Keratinocyte (primary cell): Measurements from ENCODE around the gene CCSER1. TPM values are rescaled to one million over a fixed set of nuclear protein-coding genes. Genes with fewer than 3 reads are reported as not detected.
A peak's percentile ranks its signal among the peaks of the same experiment; 100 is the strongest.

ENCODE experiments used
- DNase-seq: peaks from one replicate; pipeline ENCODE4 v3.0.0-alpha.2; 2011; ENCODE audit warnings: low read depth, missing footprints, low spot score
- FAIRE-seq: peaks from 2 replicates; lab custom pipeline; 2011; peaks lifted over from hg19 to GRCh38; lab: Jason Lieb, UNC
- H2AFZ ChIP-seq: 2 replicates; pipeline ENCODE4 v1.6.0; 2012; ENCODE audit warnings: low read length, control low read depth, inconsistent platforms; ENCODE audit not compliant: control insufficient read depth
- H3K27ac ChIP-seq: 2 replicates; pipeline ENCODE4 v1.5.1; 2011; ENCODE audit warnings: low read length; ENCODE audit not compliant: control insufficient read depth, insufficient read depth
- H3K27me3 ChIP-seq: 3 replicates; pipeline ENCODE4 v1.6.0; 2011; ENCODE audit warnings: low read length; ENCODE audit not compliant: control insufficient read depth, insufficient read depth; ENCODE audit errors: extremely low read depth
- H3K36me3 ChIP-seq, 2 experiments: 2 replicates in 1 of 2; 3 replicates in 1 of 2; pipeline ENCODE4 v1.5.1; 2011; ENCODE audit warnings: low read length in 2 of 2, mild to moderate bottlenecking in 1 of 2; ENCODE audit not compliant: control insufficient read depth in 2 of 2, insufficient read depth in 2 of 2; ENCODE audit errors: extremely low read depth in 1 of 2
- H3K4me1 ChIP-seq: 3 replicates; pipeline ENCODE4 v1.5.1; 2011; ENCODE audit warnings: low read length; ENCODE audit not compliant: control insufficient read depth, insufficient read depth; ENCODE audit errors: extremely low read depth
- H3K4me2 ChIP-seq: 3 replicates; pipeline ENCODE4 v1.6.0; 2011; ENCODE audit warnings: low read depth, low read length; ENCODE audit not compliant: control insufficient read depth, insufficient read depth; ENCODE audit errors: extremely low read depth
- H3K4me3 ChIP-seq, 3 experiments: fragments of 200-600 bp in 1 of 3; sonication (generic) in 1 of 3; 2 replicates in 2 of 3; 3 replicates in 1 of 3; pipeline ENCODE4 v1.5.1; 2011 to 2016; ENCODE audit warnings: low read length in 3 of 3, mild to moderate bottlenecking in 3 of 3, control low read depth in 2 of 3, inconsistent platforms in 1 of 3, low read depth in 1 of 3, mixed read lengths in 1 of 3, mixed run types in 1 of 3, moderate library complexity in 1 of 3; ENCODE audit not compliant: control insufficient read depth in 2 of 3, insufficient read depth in 2 of 3; ENCODE audit errors: extremely low read depth in 1 of 3
- H3K79me2 ChIP-seq: 2 replicates; pipeline ENCODE4 v1.6.0; 2012; ENCODE audit warnings: low read length; ENCODE audit not compliant: control insufficient read depth, insufficient read depth
- H3K9ac ChIP-seq: 3 replicates; pipeline ENCODE4 v1.6.0; 2011; ENCODE audit warnings: low read length; ENCODE audit not compliant: control insufficient read depth, insufficient read depth; ENCODE audit errors: extremely low read depth
- H3K9me1 ChIP-seq: 3 replicates; pipeline ENCODE4 v1.6.0; 2011; ENCODE audit warnings: low read length; ENCODE audit not compliant: control insufficient read depth, insufficient read depth; ENCODE audit errors: extremely low read depth
- H3K9me3 ChIP-seq: 2 replicates; pipeline ENCODE4 v1.5.1; 2012; ENCODE audit warnings: low read depth, low read length; ENCODE audit not compliant: control insufficient read depth
- H4K20me1 ChIP-seq: 3 replicates; pipeline ENCODE4 v1.6.0; 2011; ENCODE audit warnings: low read length; ENCODE audit not compliant: control insufficient read depth, insufficient read depth; ENCODE audit errors: extremely low read depth
- CTCF ChIP-seq, 3 experiments: IDR thresholded peaks in 1 of 3; conservative IDR thresholded peaks in 1 of 3; optimal IDR thresholded peaks in 1 of 3; 2 replicates in 2 of 3; 3 replicates in 1 of 3; pipeline versions ENCODE3 to v1.5.1; 2011; ENCODE audit warnings: low read length in 3 of 3, mild to moderate bottlenecking in 3 of 3, moderate library complexity in 2 of 3, control low read depth in 1 of 3, inconsistent platforms in 1 of 3; ENCODE audit not compliant: insufficient read depth in 2 of 3; ENCODE audit errors: extremely low read depth in 1 of 3
- EZH2 ChIP-seq: IDR thresholded peaks from one replicate; pipeline ENCODE4 v1.6.1; 2012; ENCODE audit warnings: inconsistent platforms, mild to moderate bottlenecking, low read length, moderate library complexity
- dilution Hi-C: fragments of 300-500 bp; cut with MboI; formaldehyde crosslinking; loops from one replicate; pipeline ENCODE4 v1.7.0; 2020; ENCODE audit warnings: low sequenced_read_pairs; ENCODE audit not compliant: extremely low pct_ligation_motif_present
- polyA plus RNA-seq, 5 experiments: library from polyadenylated mRNA; depleted of rRNA in 3 of 5; stranded (reverse) in 3 of 5; stranded (forward) in 1 of 5; unstranded in 1 of 5; fragments of >200 nt; gene quantifications; 1 replicate in 1 of 5; 2 replicates in 3 of 5; 3 replicates in 1 of 5; pipeline versions ENCODE4 v1.2.1 to v1.2.3, GENCODE V29; 2011 to 2012; ENCODE audit warnings: missing spikeins in 2 of 5, low read depth in 1 of 5, low replicate concordance in 1 of 5

Gene CCSER1
- polyA plus RNA-seq, 1 donor (not counting 4 experiments of a cell fraction or from before 2014, with no cell fraction given) = 1.2 TPM

- H3K4me2 ChIP-seq = no peak overlapping the region
Measured at GRCh38 chr4:90357117-90357710, 230.0 kb downstream of the CCSER1 start.

GRCh38 chr4:90375081-90375480 lies 247.9 kb downstream of the CCSER1 start:
- no peak overlapping the region for H2AFZ ChIP-seq

More at GRCh38 chr4:90357117-90357710, 230.0 kb downstream of the CCSER1 start:
- Histone ChIP-seq H4K20me1 (no peaks in the 10 kb centered on the region), H3K36me3 (no peaks in the 10 kb centered on the region), H3K9me1 (no peaks in the 10 kb centered on the region), H3K79me2 (no peaks in the 10 kb centered on the region), H3K27me3 (no peaks in the 10 kb centered on the region), H3K27ac (no peak overlapping the region), H3K4me1 (no peaks in the 10 kb centered on the region), H3K9ac (no peak overlapping the region), H3K9me3 (no peaks in the 10 kb centered on the region), H2AFZ (peak overlapping the region; percentile 58), H3K4me3 (no peak overlapping the region)
- DNase-seq = peak; percentile 19
- peak; percentile 82 for FAIRE-seq
- dilution Hi-C loops = no loop called here
- TF ChIP-seq EZH2 (no peak), CTCF (optimal IDR thresholded peaks at IDR 0.05 in 1 of 3, IDR thresholded peaks at IDR 0.05 in 1 of 3, conservative IDR thresholded peaks at IDR 0.05 in 1 of 3; ENCODE audit: extremely low read depth in 1 of 3, insufficient read depth in 2 of 3, low read length in 3 of 3) (peak in 1 of 3 experiments; percentile 56)

More at GRCh38 chr4:90375081-90375480, 247.9 kb downstream of the CCSER1 start:
- TF ChIP-seq CTCF (optimal IDR thresholded peaks at IDR 0.05 in 1 of 3, IDR thresholded peaks at IDR 0.05 in 1 of 3, conservative IDR thresholded peaks at IDR 0.05 in 1 of 3; ENCODE audit: extremely low read depth in 1 of 3, insufficient read depth in 2 of 3, low read length in 3 of 3) = no peak
- no peak for TF ChIP-seq EZH2
- no peak for FAIRE-seq
- Histone ChIP-seq H3K27ac (no peak overlapping the region), H3K9ac (no peak overlapping the region), H3K36me3 (no peaks in the 10 kb centered on the region), H3K9me1 (no peaks in the 10 kb centered on the region), H3K27me3 (no peaks in the 10 kb centered on the region), H3K79me2 (no peaks in the 10 kb centered on the region), H3K4me2 (no peak overlapping the region), H3K9me3 (no peaks in the 10 kb centered on the region), H3K4me1 (no peaks in the 10 kb centered on the region), H3K4me3 (no peak overlapping the region), H4K20me1 (no peaks in the 10 kb centered on the region)
- dilution Hi-C loops = no loop called here
- no peak for DNase-seq
